Stimulated activated CD4-positive, alpha-beta T cell treated with anti-CD3 and anti-CD28 coated beads, Interleukin-1b, Interleukin-23, amount 100 ng/mL, for 48 hours (primary cell): ENCODE results near the gene TMEM69.
"Not testable (repeated sequence)": the region's sequence is repeated elsewhere in the genome, so short reads cannot be mapped to it uniquely, and the experiment has no call there.

ENCODE experiments used
- DNase-seq: peaks from one replicate; pipeline ENCODE4 v3.0.0-alpha.2; 2020

The TMEM69 gene

DNA sequence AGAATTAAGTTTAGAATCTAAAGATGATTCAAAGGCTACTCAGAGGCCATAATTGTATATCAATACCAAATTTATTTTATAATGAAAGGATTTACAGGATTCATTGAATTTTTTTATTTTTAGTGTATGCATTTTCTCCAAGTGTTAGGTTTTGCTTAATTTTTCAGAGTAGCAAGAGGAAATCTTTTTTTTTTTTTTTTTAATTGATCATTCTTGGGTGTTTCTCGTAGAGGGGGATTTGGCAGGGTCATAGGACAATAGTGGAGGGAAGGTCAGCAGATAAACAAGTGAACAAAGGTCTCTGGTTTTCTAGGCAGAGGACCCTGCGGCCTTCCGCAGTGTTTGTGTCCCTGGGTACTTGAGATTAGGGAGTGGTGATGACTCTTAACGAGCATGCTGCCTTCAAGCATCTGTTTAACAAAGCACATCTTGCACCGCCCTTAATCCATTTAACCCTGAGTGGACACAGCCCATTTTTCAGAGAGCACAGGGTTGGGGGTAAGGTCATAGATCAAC is 51.7 kb downstream of the TMEM69 start:
- DNase-seq, result not testable (repeated sequence)
